Breast epithelium (tissue), 4 donors: ENCODE results near the gene GLIS1. TPM values are rescaled to one million over a fixed set of nuclear protein-coding genes. Genes with fewer than 3 reads are reported as not detected.

Experiments
- DNase-seq, 2 donors: peaks; one replicate each; pipeline ENCODE4 v3.0.0-alpha.2; 2019; ENCODE audit warnings: low spot score in 2 of 2
- H3K27ac ChIP-seq, 2 donors: fragments of 200-600 bp; sonication (generic) in 1 of 2; one replicate each; pipeline ENCODE4 v1.5.1; 2016 to 2019; ENCODE audit warnings: mild to moderate bottlenecking in 1 of 2
- H3K27me3 ChIP-seq, 2 donors: fragments of 200-600 bp; sonication (generic) in 1 of 2; one replicate each; pipeline versions ENCODE4 v1.5.1 to v1.6.0; 2017 to 2019; ENCODE audit warnings: control low read depth in 1 of 2, mild to moderate bottlenecking in 1 of 2
- H3K36me3 ChIP-seq: fragments of 200-600 bp; one replicate; pipeline ENCODE4 v1.5.1; 2019
- H3K4me1 ChIP-seq, 2 donors: fragments of 200-600 bp; sonication (generic); one replicate each; pipeline ENCODE4 v1.5.1; 2016 to 2019; ENCODE audit warnings: control low read depth in 1 of 2
- H3K4me3 ChIP-seq, 3 donors: fragments of 200-600 bp; sonication (generic); 1 replicate in 2 of 3; 2 replicates in 1 of 3; pipeline ENCODE4 v1.5.1; 2016 to 2019; ENCODE audit warnings: mild to moderate bottlenecking in 3 of 3, moderate library complexity in 2 of 3
- H3K9me3 ChIP-seq, 2 donors: fragments of 200-600 bp; sonication (generic) in 1 of 2; one replicate each; pipeline ENCODE4 v1.5.1; 2016 to 2019; ENCODE audit warnings: control low read depth in 1 of 2
- POLR2A ChIP-seq: fragments of 450-650 bp; IDR thresholded peaks from one replicate; pipeline ENCODE4 v1.6.1; 2016; ENCODE audit warnings: antibody characterized with exemption, mild to moderate bottlenecking, moderate library complexity
- POLR2AphosphoS5 ChIP-seq, 3 donors: sonication (generic); formaldehyde crosslinking; IDR thresholded peaks; one replicate each; pipeline ENCODE4 v1.6.1; 2017; ENCODE audit warnings: antibody characterized with exemption in 3 of 3
- intact Hi-C: fragments of 100-400 bp; cut with DNase I; formaldehyde crosslinking; loops from one replicate; pipeline ENCODE4 v1.15.1; 2023; ENCODE audit warnings: low total_unique reads
- total RNA-seq, 3 donors: library from RNA; depleted of rRNA; stranded (reverse); fragments of >200 nt; gene quantifications; one replicate each; pipeline ENCODE4 v1.1.0, GENCODE V29; 2016
- TF ChIP-seq, protein P1 (sequence below), 3 donors: fragments of 450-650 bp; IDR thresholded peaks; one replicate each; pipeline ENCODE4 v1.5.1; 2016 to 2017; ENCODE audit warnings: antibody characterized with exemption in 3 of 3, mild to moderate bottlenecking in 3 of 3, moderate library complexity in 3 of 3

The GLIS1 gene
- total RNA-seq, 3 donors from 2014 or later: 0.16 to 2.0 (median 0.59) TPM

GRCh38 chr1:53771648-53772047 is 32.7 kb upstream of the GLIS1 start:
- Histone ChIP-seq H3K4me3 (no peak overlapping the region), H3K9me3 (no peaks in the 10 kb centered on the region), H3K4me1 (no peaks in the 10 kb centered on the region), H3K27me3 (no peaks in the 10 kb centered on the region), H3K27ac (no peak overlapping the region), H3K36me3 (no peaks in the 10 kb centered on the region)
- intact Hi-C loops: no loop called here
- no peak for TF ChIP-seq POLR2A
- TF ChIP-seq, protein P1, sequence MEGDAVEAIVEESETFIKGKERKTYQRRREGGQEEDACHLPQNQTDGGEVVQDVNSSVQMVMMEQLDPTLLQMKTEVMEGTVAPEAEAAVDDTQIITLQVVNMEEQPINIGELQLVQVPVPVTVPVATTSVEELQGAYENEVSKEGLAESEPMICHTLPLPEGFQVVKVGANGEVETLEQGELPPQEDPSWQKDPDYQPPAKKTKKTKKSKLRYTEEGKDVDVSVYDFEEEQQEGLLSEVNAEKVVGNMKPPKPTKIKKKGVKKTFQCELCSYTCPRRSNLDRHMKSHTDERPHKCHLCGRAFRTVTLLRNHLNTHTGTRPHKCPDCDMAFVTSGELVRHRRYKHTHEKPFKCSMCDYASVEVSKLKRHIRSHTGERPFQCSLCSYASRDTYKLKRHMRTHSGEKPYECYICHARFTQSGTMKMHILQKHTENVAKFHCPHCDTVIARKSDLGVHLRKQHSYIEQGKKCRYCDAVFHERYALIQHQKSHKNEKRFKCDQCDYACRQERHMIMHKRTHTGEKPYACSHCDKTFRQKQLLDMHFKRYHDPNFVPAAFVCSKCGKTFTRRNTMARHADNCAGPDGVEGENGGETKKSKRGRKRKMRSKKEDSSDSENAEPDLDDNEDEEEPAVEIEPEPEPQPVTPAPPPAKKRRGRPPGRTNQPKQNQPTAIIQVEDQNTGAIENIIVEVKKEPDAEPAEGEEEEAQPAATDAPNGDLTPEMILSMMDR (IDR thresholded peaks at IDR 0.05): no peak
- TF ChIP-seq POLR2AphosphoS5 (IDR thresholded peaks at IDR 0.05): no peak
- no peak for DNase-seq

- no peaks in the 10 kb centered on the region for H3K4me1 ChIP-seq
- TF ChIP-seq POLR2A (no peak), POLR2AphosphoS5 (IDR thresholded peaks at IDR 0.05) (no peak)
- TF ChIP-seq, protein P1 (IDR thresholded peaks at IDR 0.05): no peak
- H3K36me3 ChIP-seq: no peaks in the 10 kb centered on the region
- no peaks in the 10 kb centered on the region for H3K9me3 ChIP-seq
- DNase-seq: no peak
- no peak overlapping the region for H3K27ac ChIP-seq
- intact Hi-C loops: no loop called here
- no peak overlapping the region for H3K4me3 ChIP-seq
- no peaks in the 10 kb centered on the region for H3K27me3 ChIP-seq
These were observed 30.8 kb upstream of the GLIS1 start for GRCh38 chr1:53769780-53770179.

DNA sequence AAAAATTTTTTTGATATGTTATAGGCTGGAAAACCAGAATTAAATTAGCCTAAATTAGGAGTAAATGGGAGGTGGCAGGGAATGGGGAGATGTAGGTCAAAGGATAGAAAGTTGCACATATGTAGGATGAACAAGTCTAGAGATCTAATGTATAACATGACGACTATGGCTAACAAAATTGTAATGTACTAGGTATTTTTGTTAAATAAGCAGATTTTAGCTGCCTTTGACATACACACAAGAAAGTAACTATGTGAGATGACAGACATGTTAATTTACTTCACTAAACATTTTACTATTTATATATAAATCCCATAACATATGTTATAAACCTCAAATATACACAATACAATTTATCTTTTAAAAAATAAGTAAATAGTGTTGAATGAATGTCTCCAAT is 30.2 kb upstream of the GLIS1 start:
- no peak for DNase-seq
- no peak overlapping the region for H3K27ac ChIP-seq
- no peak for TF ChIP-seq POLR2A
- TF ChIP-seq, protein P1 (IDR thresholded peaks at IDR 0.05): no peak
- no peak for TF ChIP-seq POLR2AphosphoS5 (IDR thresholded peaks at IDR 0.05)
- H3K9me3 ChIP-seq: no peaks in the 10 kb centered on the region
- H3K36me3 ChIP-seq: no peaks in the 10 kb centered on the region
- no peak overlapping the region for H3K4me3 ChIP-seq
- H3K27me3 ChIP-seq: no peaks in the 10 kb centered on the region
- no peaks in the 10 kb centered on the region for H3K4me1 ChIP-seq
- intact Hi-C loops: no loop called here

GRCh38 chr1:53766831-53767405 is 28.0 kb upstream of the GLIS1 start:
- no peak for DNase-seq
- TF ChIP-seq, protein P1 (IDR thresholded peaks at IDR 0.05): no peak
- TF ChIP-seq POLR2AphosphoS5 (IDR thresholded peaks at IDR 0.05) (no peak), POLR2A (no peak)
- no peaks in the 10 kb centered on the region for H3K9me3 ChIP-seq
- intact Hi-C loops: no loop called here
- no peak overlapping the region for H3K4me3 ChIP-seq
- H3K27ac ChIP-seq: no peak overlapping the region
- no peaks in the 10 kb centered on the region for H3K36me3 ChIP-seq
- H3K27me3 ChIP-seq: no peaks in the 10 kb centered on the region
- no peaks in the 10 kb centered on the region for H3K4me1 ChIP-seq

GRCh38 chr1:53766194-53766742 is 27.3 kb upstream of the GLIS1 start:
- H3K4me1 ChIP-seq: no peaks in the 10 kb centered on the region
- no peak overlapping the region for H3K4me3 ChIP-seq
- no peaks in the 10 kb centered on the region for H3K9me3 ChIP-seq
- no peak for DNase-seq
- H3K27me3 ChIP-seq: no peaks in the 10 kb centered on the region
- intact Hi-C loops: no loop called here
- TF ChIP-seq, protein P1 (IDR thresholded peaks at IDR 0.05): no peak
- TF ChIP-seq POLR2AphosphoS5 (IDR thresholded peaks at IDR 0.05): no peak
- TF ChIP-seq POLR2A: no peak
- H3K27ac ChIP-seq: no peak overlapping the region
- no peaks in the 10 kb centered on the region for H3K36me3 ChIP-seq
